Esophagus (tissue), 2 donors: Measurements from ENCODE around the gene TRPC6. TPM values are rescaled to one million over a fixed set of nuclear protein-coding genes. Genes with fewer than 3 reads are reported as not detected.

Experiments
- H3K27ac ChIP-seq, 2 donors: one replicate each; pipeline ENCODE4 v1.5.1; 2013; ENCODE audit warnings: low read depth in 2 of 2, mild to moderate bottlenecking in 2 of 2, inconsistent platforms in 1 of 2, low read length in 1 of 2, moderate library complexity in 1 of 2
- H3K27me3 ChIP-seq, 2 donors: one replicate each; pipeline ENCODE4 v1.6.1; 2013; ENCODE audit warnings: low read length in 2 of 2, control low read depth in 1 of 2, mild to moderate bottlenecking in 1 of 2; ENCODE audit not compliant: insufficient read depth in 2 of 2, control insufficient read depth in 1 of 2
- H3K36me3 ChIP-seq, 2 donors: one replicate each; pipeline ENCODE4 v1.6.1; 2013; ENCODE audit warnings: low read length in 1 of 2; ENCODE audit not compliant: control insufficient read depth in 2 of 2, insufficient read depth in 2 of 2
- H3K4me1 ChIP-seq, 2 donors: one replicate each; pipeline ENCODE4 v1.6.1; 2013; ENCODE audit warnings: low read length in 1 of 2; ENCODE audit not compliant: control insufficient read depth in 2 of 2, insufficient read depth in 2 of 2
- H3K4me3 ChIP-seq, 2 donors: one replicate each; pipeline ENCODE4 v1.5.1; 2013; ENCODE audit warnings: low read length in 2 of 2, mild to moderate bottlenecking in 2 of 2, low read depth in 1 of 2, moderate library complexity in 1 of 2
- H3K9me3 ChIP-seq, 2 donors: one replicate each; pipeline ENCODE4 v1.6.1; 2013; ENCODE audit warnings: mild to moderate bottlenecking in 2 of 2, low read depth in 1 of 2, low read length in 1 of 2, moderate library complexity in 1 of 2; ENCODE audit not compliant: control insufficient read depth in 2 of 2, insufficient read depth in 1 of 2
- WGBS, 2 donors: extraction: QIAGEN DNeasy Blood & Tissue Kit; methylation state at CpG; one replicate each; pipeline ENCODE4 v1.1.7; 2013; 5-methylcytosine and 5-hydroxymethylcytosine counted together
- polyA plus RNA-seq, 2 donors: library from polyadenylated mRNA; stranded (reverse); fragments of 200-250 nt; gene quantifications; one replicate each; pipeline ENCODE4 v1.2.3, GENCODE V29; 2013
- donor health status: healthy with polysubstance abuse.
- donor health status: Bipolar disorder and iron deficiency.

The TRPC6 gene
- polyA plus RNA-seq, 2 donors: 1.4 to 1.9 TPM

- H3K27me3 ChIP-seq: no peaks in the 10 kb centered on the region
- no peaks in the 10 kb centered on the region for H3K36me3 ChIP-seq
- no peak overlapping the region for H3K27ac ChIP-seq
- no peaks in the 10 kb centered on the region for H3K4me1 ChIP-seq
- H3K9me3 ChIP-seq: no peaks in the 10 kb centered on the region
- 79 to 84% methylated on average over 1 of the region's 1 CpG for WGBS, 2 donors
- no peak overlapping the region for H3K4me3 ChIP-seq
Observed at GRCh38 chr11:101498891-101499290, 84.9 kb downstream of the TRPC6 start.

- no peak overlapping the region for H3K4me3 ChIP-seq
- WGBS, 2 donors: 37 to 42% methylated on average over 5 of the region's 5 CpGs
- no peaks in the 10 kb centered on the region for H3K27me3 ChIP-seq
- H3K36me3 ChIP-seq: no peaks in the 10 kb centered on the region
- H3K4me1 ChIP-seq: no peaks in the 10 kb centered on the region
- no peak overlapping the region for H3K27ac ChIP-seq
- no peaks in the 10 kb centered on the region for H3K9me3 ChIP-seq
Observed at GRCh38 chr11:101497291-101497690, 86.5 kb downstream of the TRPC6 start.

- no peaks in the 10 kb centered on the region for H3K36me3 ChIP-seq
- H3K4me1 ChIP-seq: no peaks in the 10 kb centered on the region
- no peak overlapping the region for H3K27ac ChIP-seq
- H3K9me3 ChIP-seq: no peaks in the 10 kb centered on the region
- no peaks in the 10 kb centered on the region for H3K27me3 ChIP-seq
- 33 to 71% methylated on average over 2 of the region's 2 CpGs for WGBS, 2 donors
- no peak overlapping the region for H3K4me3 ChIP-seq
Observed at GRCh38 chr11:101487775-101488174, 96.0 kb downstream of the TRPC6 start.

GRCh38 chr11:101482556-101483124 is 101.2 kb downstream of the TRPC6 start:
- Histone ChIP-seq H3K27me3 (no peaks in the 10 kb centered on the region), H3K36me3 (no peaks in the 10 kb centered on the region), H3K4me1 (no peaks in the 10 kb centered on the region), H3K9me3 (no peaks in the 10 kb centered on the region), H3K4me3 (no peak overlapping the region), H3K27ac (no peak overlapping the region)
- 69 to 81% methylated on average over 4 of the region's 4 CpGs for WGBS, 2 donors

GRCh38 chr11:101478587-101479369 is 105.0 kb downstream of the TRPC6 start:
- WGBS, 2 donors: 48 to 61% methylated on average over 13 of the region's 13 CpGs
- Histone ChIP-seq H3K4me3 (no peak overlapping the region), H3K27me3 (no peaks in the 10 kb centered on the region), H3K4me1 (no peaks in the 10 kb centered on the region), H3K36me3 (no peaks in the 10 kb centered on the region), H3K9me3 (no peaks in the 10 kb centered on the region), H3K27ac (no peak overlapping the region)

- Histone ChIP-seq H3K4me3 (no peak overlapping the region), H3K27me3 (no peaks in the 10 kb centered on the region), H3K27ac (no peak overlapping the region), H3K9me3 (no peaks in the 10 kb centered on the region), H3K4me1 (no peaks in the 10 kb centered on the region), H3K36me3 (no peaks in the 10 kb centered on the region)
- WGBS, 2 donors: 60 to 73% methylated on average over 3 of the region's 3 CpGs
Observed at GRCh38 chr11:101477926-101478325, 105.9 kb downstream of the TRPC6 start.

- Histone ChIP-seq H3K36me3 (no peaks in the 10 kb centered on the region), H3K4me1 (no peaks in the 10 kb centered on the region), H3K4me3 (no peak overlapping the region), H3K27ac (no peak overlapping the region), H3K9me3 (no peaks in the 10 kb centered on the region), H3K27me3 (no peaks in the 10 kb centered on the region)
- WGBS, 2 donors: 85 to 90% methylated on average over 6 of the region's 6 CpGs
Observed at GRCh38 chr11:101476191-101476590, 107.6 kb downstream of the TRPC6 start.

GRCh38 chr11:101475699-101476098 is 108.1 kb downstream of the TRPC6 start:
- H3K27me3 ChIP-seq: no peaks in the 10 kb centered on the region
- no peaks in the 10 kb centered on the region for H3K9me3 ChIP-seq
- no peak overlapping the region for H3K4me3 ChIP-seq
- WGBS, 2 donors: 82 to 84% methylated on average over 4 of the region's 4 CpGs
- H3K27ac ChIP-seq: no peak overlapping the region
- no peaks in the 10 kb centered on the region for H3K36me3 ChIP-seq
- H3K4me1 ChIP-seq: no peaks in the 10 kb centered on the region

- no peaks in the 10 kb centered on the region for H3K36me3 ChIP-seq
- H3K9me3 ChIP-seq: no peaks in the 10 kb centered on the region
- H3K4me3 ChIP-seq: no peak overlapping the region
- H3K27me3 ChIP-seq: no peaks in the 10 kb centered on the region
- no peaks in the 10 kb centered on the region for H3K4me1 ChIP-seq
- H3K27ac ChIP-seq: no peak overlapping the region
- WGBS, 2 donors: 75 to 81% methylated on average over 3 of the region's 3 CpGs
Observed at GRCh38 chr11:101474666-101475065, 109.1 kb downstream of the TRPC6 start.
